ENCODE measurements around the gene C10orf90. TPM values are rescaled to one million over a fixed set of nuclear protein-coding genes. Genes with fewer than 3 reads are reported as not detected.

The C10orf90 gene
- total RNA-seq, 1 donor from 2014 or later, result not detected

GRCh38 chr10:126417220-126417825 is 253.2 kb downstream of the C10orf90 start:
- Mint-ChIP-seq H3K27ac (no peak overlapping the region), H3K36me3 (ENCODE audit: insufficient read depth) (no peaks in the 10 kb centered on the region), H3K4me1 (ENCODE audit: low read depth) (no peaks in the 10 kb centered on the region), H3K27me3 (peaks cover 18% of the 10 kb centered on the region), H3K9me3 (ENCODE audit: low read depth) (no peaks in the 10 kb centered on the region), H3K4me3 (ENCODE audit: low read depth) (no peak overlapping the region)
- no peak for DNase-seq (ENCODE audit: low spot score, unreplicated experiment)
- no peak for TF ChIP-seq CTCF (IDR thresholded peaks at IDR 0.05; ENCODE audit: unreplicated experiment)

- Mint-ChIP-seq H3K9me3 (ENCODE audit: low read depth) (no peaks in the 10 kb centered on the region), H3K4me3 (ENCODE audit: low read depth) (no peak overlapping the region), H3K36me3 (ENCODE audit: insufficient read depth) (no peaks in the 10 kb centered on the region), H3K27ac (no peak overlapping the region), H3K4me1 (ENCODE audit: low read depth) (no peaks in the 10 kb centered on the region), H3K27me3 (peaks cover 15% of the 10 kb centered on the region)
- DNase-seq (ENCODE audit: low spot score, unreplicated experiment), result no peak
- TF ChIP-seq CTCF (IDR thresholded peaks at IDR 0.05; ENCODE audit: unreplicated experiment), result no peak
Observed at GRCh38 chr10:126409821-126410220, 260.7 kb downstream of the C10orf90 start.

GRCh38 chr10:126408953-126409641 is 261.4 kb downstream of the C10orf90 start:
- no peaks in the 10 kb centered on the region for H3K9me3 Mint-ChIP-seq (ENCODE audit: low read depth)
- peaks cover 9% of the 10 kb centered on the region for H3K27me3 Mint-ChIP-seq
- H3K36me3 Mint-ChIP-seq (ENCODE audit: insufficient read depth), result no peaks in the 10 kb centered on the region
- TF ChIP-seq CTCF (IDR thresholded peaks at IDR 0.05; ENCODE audit: unreplicated experiment), result no peak
- no peak overlapping the region for H3K27ac Mint-ChIP-seq
- no peak for DNase-seq (ENCODE audit: low spot score, unreplicated experiment)
- H3K4me3 Mint-ChIP-seq (ENCODE audit: low read depth), result no peak overlapping the region
- no peaks in the 10 kb centered on the region for H3K4me1 Mint-ChIP-seq (ENCODE audit: low read depth)

GRCh38 chr10:126407831-126408230 is 262.7 kb downstream of the C10orf90 start:
- no peak for TF ChIP-seq CTCF (IDR thresholded peaks at IDR 0.05; ENCODE audit: unreplicated experiment)
- Mint-ChIP-seq H3K36me3 (ENCODE audit: insufficient read depth) (no peaks in the 10 kb centered on the region), H3K27me3 (peaks cover 9% of the 10 kb centered on the region), H3K27ac (no peak overlapping the region), H3K9me3 (ENCODE audit: low read depth) (no peaks in the 10 kb centered on the region), H3K4me1 (ENCODE audit: low read depth) (peaks cover 6% of the 10 kb centered on the region), H3K4me3 (ENCODE audit: low read depth) (no peak overlapping the region)
- DNase-seq (ENCODE audit: low spot score, unreplicated experiment), result no peak

GRCh38 chr10:126405239-126405775 is 265.2 kb downstream of the C10orf90 start:
- Mint-ChIP-seq H3K4me3 (ENCODE audit: low read depth) (no peak overlapping the region), H3K27ac (peak overlapping the region; percentile 7)

More at GRCh38 chr10:126405239-126405775, 265.2 kb downstream of the C10orf90 start:
- no peak for TF ChIP-seq CTCF (IDR thresholded peaks at IDR 0.05; ENCODE audit: unreplicated experiment)
- Mint-ChIP-seq H3K27me3 (peaks cover 22% of the 10 kb centered on the region), H3K36me3 (ENCODE audit: insufficient read depth) (no peaks in the 10 kb centered on the region), H3K4me1 (ENCODE audit: low read depth) (peaks cover 6% of the 10 kb centered on the region), H3K9me3 (ENCODE audit: low read depth) (no peaks in the 10 kb centered on the region)
- no peak for DNase-seq (ENCODE audit: low spot score, unreplicated experiment)
